H1 (cell line): ENCODE data around the gene NXPH4. TPM values are rescaled to one million over a fixed set of nuclear protein-coding genes. Genes with fewer than 3 reads are reported as not detected.

Source experiments
- ASH2L ChIP-seq: fragments of 200-600, 300-600 bp; sonication (generic); IDR thresholded peaks from one replicate; pipeline ENCODE4 v1.7.1; 2017; ENCODE audit warnings: low read length
- TAF1 ChIP-seq: IDR thresholded peaks from 2 replicates; pipeline ENCODE4 v1.6.1; 2011; ENCODE audit warnings: mild to moderate bottlenecking, low read depth, low read length
- polyA plus RNA-seq, 7 experiments: library from polyadenylated mRNA; depleted of rRNA in 3 of 7; stranded (reverse) in 5 of 7; unstranded in 2 of 7; fragments of >200 nt in 5 of 7; fragments of 200-250 nt in 2 of 7; gene quantifications; 1 replicate in 5 of 7; 2 replicates in 1 of 7; 4 replicates in 1 of 7; pipeline versions ENCODE4 v1.2.1 to v1.2.3, GENCODE V29; 2011 to 2013; ENCODE audit warnings: missing spikeins in 2 of 7, mixed read lengths in 2 of 7
- total RNA-seq: library from RNA; stranded (reverse); fragmentation: NEBNext Ultra II Directional; extraction: Animal tissue kit (Norgen Biotek cat#: 25700); gene quantifications from 2 replicates; pipeline ENCODE4 v1.2.1, GENCODE V29; 2021

NXPH4 gene
- total and polyA plus RNA-seq, 2 of the 8 experiments (the other 6 are each of a cell fraction or from before 2014, with no cell fraction given): 0.92 to 1.7 TPM

DNA sequence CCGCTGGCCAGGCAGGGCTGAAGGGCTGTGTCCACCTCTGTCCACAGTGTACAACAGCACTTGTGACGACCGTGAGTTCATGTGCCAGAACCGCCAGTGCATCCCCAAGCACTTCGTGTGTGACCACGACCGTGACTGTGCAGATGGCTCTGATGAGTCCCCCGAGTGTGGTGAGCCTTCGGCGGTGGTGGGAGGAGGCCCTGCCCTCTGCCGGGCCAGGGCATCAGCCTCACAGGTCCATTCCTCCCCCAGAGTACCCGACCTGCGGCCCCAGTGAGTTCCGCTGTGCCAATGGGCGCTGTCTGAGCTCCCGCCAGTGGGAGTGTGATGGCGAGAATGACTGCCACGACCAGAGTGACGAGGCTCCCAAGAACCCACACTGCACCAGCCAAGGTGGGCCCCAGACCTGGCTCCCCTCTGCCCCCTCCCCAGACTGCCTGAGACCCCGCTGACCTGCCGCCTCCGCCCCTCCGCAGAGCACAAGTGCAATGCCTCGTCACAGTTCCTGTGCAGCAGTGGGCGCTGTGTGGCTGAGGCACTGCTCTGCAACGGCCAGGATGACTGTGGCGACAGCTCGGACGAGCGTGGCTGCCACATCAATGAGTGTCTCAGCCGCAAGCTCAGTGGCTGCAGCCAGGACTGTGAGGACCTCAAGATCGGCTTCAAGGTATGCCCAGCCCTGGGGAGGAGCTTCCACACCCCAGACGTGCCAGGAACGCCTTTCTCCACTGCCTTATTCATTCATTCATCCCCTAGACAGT, 20.8 kb upstream of the NXPH4 start (continued):
- no peak for TF ChIP-seq TAF1
- no peak for TF ChIP-seq ASH2L
